OCI-LY7 (cell line): Measurements from ENCODE around the gene HSDL2. TPM values are rescaled to one million over a fixed set of nuclear protein-coding genes. Genes with fewer than 3 reads are reported as not detected.

Experiments
- BruUV-seq: library from RNA; stranded (reverse); fragments of 400-500 nt; replicated peaks from 2 replicates; lab custom pipeline; 2021; lab: Mats Ljungman, UMichigan
- CTCF ChIA-PET: fragments of 300-600 bp; sonication (Branson Sonifier 250); formaldehyde crosslinking; loops from one replicate; lab custom pipeline; 2022; ENCODE audit warnings: antibody characterized with exemption; ENCODE audit not compliant: unreplicated experiment; lab: Charles Lee
- POLR2A ChIA-PET: fragments of 300-600 bp; sonication (Branson Sonifier 250); formaldehyde crosslinking; loops from one replicate; lab custom pipeline; 2022; ENCODE audit warnings: antibody characterized with exemption; lab: Charles Lee
- DNase-seq: peaks from one replicate; pipeline ENCODE4 v3.0.0-alpha.2; 2015; ENCODE audit warnings: low spot score
- H2AFZ ChIP-seq: fragments of 200-600 bp; sonication (generic), shearing (Covaris generic); 2 replicates; pipeline ENCODE4 v1.6.1; 2014; ENCODE audit warnings: mild to moderate bottlenecking, antibody characterized with exemption, low read length, moderate library complexity
- H3K27ac ChIP-seq: fragments of 200-600 bp; sonication (generic); 2 replicates; pipeline ENCODE4 v1.5.1; 2014; ENCODE audit warnings: mixed run types, low read depth, mild to moderate bottlenecking, moderate library complexity, low read length, inconsistent platforms; ENCODE audit not compliant: poor library complexity, severe bottlenecking
- H3K36me3 ChIP-seq: fragments of 200-600 bp; sonication (generic); 2 replicates; pipeline ENCODE4 v1.6.1; 2014; ENCODE audit warnings: mild to moderate bottlenecking, antibody characterized with exemption, low read length, moderate library complexity, mixed read lengths; ENCODE audit not compliant: insufficient read depth
- H3K4me1 ChIP-seq: fragments of 200-600 bp; sonication (generic); 2 replicates; pipeline ENCODE4 v1.5.1; 2014; ENCODE audit warnings: mild to moderate bottlenecking, low read length; ENCODE audit not compliant: insufficient read depth, poor library complexity, severe bottlenecking
- H3K4me2 ChIP-seq: fragments of 200-600 bp; sonication (generic); 2 replicates; pipeline ENCODE4 v1.6.1; 2014; ENCODE audit warnings: mild to moderate bottlenecking, low read length
- H3K4me3 ChIP-seq: fragments of 200-600 bp; sonication (generic); 2 replicates; pipeline ENCODE4 v1.5.1; 2014; ENCODE audit warnings: mild to moderate bottlenecking, low read depth, low read length; ENCODE audit not compliant: poor library complexity, severe bottlenecking
- H3K79me2 ChIP-seq: fragments of 200-600 bp; sonication (generic); 2 replicates; pipeline ENCODE4 v1.6.1; 2016; ENCODE audit warnings: low read depth, mild to moderate bottlenecking, low read length, moderate library complexity, mixed read lengths; ENCODE audit not compliant: insufficient read depth
- H3K9me2 ChIP-seq: fragments of 200-600 bp; sonication (generic); 2 replicates; pipeline ENCODE4 v1.6.1; 2016; ENCODE audit warnings: mild to moderate bottlenecking, low read length, mixed read lengths; ENCODE audit not compliant: insufficient read depth
- H3K9me3 ChIP-seq: fragments of 200-600 bp; sonication (generic); 2 replicates; pipeline ENCODE4 v1.6.1; 2014; ENCODE audit warnings: mild to moderate bottlenecking, mixed run types, low read length, mixed read lengths
- H4K20me1 ChIP-seq: fragments of 200-600 bp; sonication (generic); 2 replicates; pipeline ENCODE4 v1.6.1; 2014; ENCODE audit warnings: mild to moderate bottlenecking, antibody characterized with exemption, low read length, moderate library complexity, mixed read lengths; ENCODE audit not compliant: insufficient read depth
- EZH2phosphoT487 ChIP-seq: fragments of 200-600 bp; sonication (generic); IDR thresholded peaks from 2 replicates; pipeline ENCODE4 v1.6.1; 2018; ENCODE audit warnings: low read depth, borderline replicate concordance, mild to moderate bottlenecking, mixed run types, antibody characterized with exemption, low read length, moderate library complexity, mixed read lengths
- intact Hi-C: fragments of 100-400 bp; cut with micrococcal nuclease; formaldehyde crosslinking; loops from one replicate; pipeline ENCODE4 v1.10.0; 2022; ENCODE audit not compliant: unreplicated experiment
- total RNA-seq, 2 experiments: library from RNA; depleted of rRNA in 1 of 2; stranded (reverse); fragments of >200 nt in 1 of 2; shearing (Covaris generic) in 1 of 2; gene quantifications; 2 replicates each; pipeline ENCODE4 v1.2.3, GENCODE V29; 2014 to 2022
- TF ChIP-seq, protein P1 (sequence below): fragments of 200-600 bp; sonication (generic); conservative IDR thresholded peaks from 2 replicates; pipeline ENCODE4 v1.5.1; 2014; ENCODE audit warnings: mild to moderate bottlenecking, antibody characterized with exemption, low read length, moderate library complexity, mixed read lengths

Gene HSDL2
- total RNA-seq, 2 experiments from 2014 or later, result 12.7 to 16.6 TPM

DNA sequence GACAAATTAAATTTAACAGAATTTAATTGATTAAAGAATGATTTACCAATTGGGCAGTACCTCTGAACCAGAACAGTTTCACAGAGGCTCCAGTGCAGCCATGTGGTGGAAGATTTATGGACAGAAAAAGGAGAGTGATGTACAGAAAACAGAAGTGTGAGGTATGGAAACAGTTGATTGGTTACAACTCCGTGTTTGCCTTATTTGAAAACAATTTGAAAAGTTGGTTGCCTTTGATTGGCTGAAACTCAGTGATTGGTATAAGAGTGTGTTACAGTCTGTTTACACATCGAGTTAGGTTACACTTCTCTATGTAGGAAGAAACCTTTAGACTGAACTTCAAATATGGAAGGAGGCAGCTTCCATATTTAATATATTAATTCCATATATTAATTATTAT is 136.9 kb downstream of the HSDL2 start:
- Histone ChIP-seq H3K9me3 (no peaks in the 10 kb centered on the region), H3K9me2 (no peaks in the 10 kb centered on the region), H3K4me2 (no peak overlapping the region), H4K20me1 (no peaks in the 10 kb centered on the region), H2AFZ (no peak overlapping the region), H3K36me3 (no peaks in the 10 kb centered on the region), H3K27ac (no peak overlapping the region), H3K4me3 (no peak overlapping the region), H3K79me2 (peaks cover 2% of the 10 kb centered on the region; the same call in 1 of the 2 replicates), H3K4me1 (no peaks in the 10 kb centered on the region)
- POLR2A ChIA-PET, result interaction anchor here (0.7 kb wide), 1 partner anchor 15 kb away, joined by 3 read pairs; no protein-coding TSS in a partner anchor
- DNase-seq, result no peak
- BruUV-seq, result no TSS peak
- CTCF ChIA-PET, result no interaction called here
- intact Hi-C loops, result no loop called here
- TF ChIP-seq, protein P1, sequence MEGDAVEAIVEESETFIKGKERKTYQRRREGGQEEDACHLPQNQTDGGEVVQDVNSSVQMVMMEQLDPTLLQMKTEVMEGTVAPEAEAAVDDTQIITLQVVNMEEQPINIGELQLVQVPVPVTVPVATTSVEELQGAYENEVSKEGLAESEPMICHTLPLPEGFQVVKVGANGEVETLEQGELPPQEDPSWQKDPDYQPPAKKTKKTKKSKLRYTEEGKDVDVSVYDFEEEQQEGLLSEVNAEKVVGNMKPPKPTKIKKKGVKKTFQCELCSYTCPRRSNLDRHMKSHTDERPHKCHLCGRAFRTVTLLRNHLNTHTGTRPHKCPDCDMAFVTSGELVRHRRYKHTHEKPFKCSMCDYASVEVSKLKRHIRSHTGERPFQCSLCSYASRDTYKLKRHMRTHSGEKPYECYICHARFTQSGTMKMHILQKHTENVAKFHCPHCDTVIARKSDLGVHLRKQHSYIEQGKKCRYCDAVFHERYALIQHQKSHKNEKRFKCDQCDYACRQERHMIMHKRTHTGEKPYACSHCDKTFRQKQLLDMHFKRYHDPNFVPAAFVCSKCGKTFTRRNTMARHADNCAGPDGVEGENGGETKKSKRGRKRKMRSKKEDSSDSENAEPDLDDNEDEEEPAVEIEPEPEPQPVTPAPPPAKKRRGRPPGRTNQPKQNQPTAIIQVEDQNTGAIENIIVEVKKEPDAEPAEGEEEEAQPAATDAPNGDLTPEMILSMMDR, result no peak
- TF ChIP-seq EZH2phosphoT487, result no peak

DNA sequence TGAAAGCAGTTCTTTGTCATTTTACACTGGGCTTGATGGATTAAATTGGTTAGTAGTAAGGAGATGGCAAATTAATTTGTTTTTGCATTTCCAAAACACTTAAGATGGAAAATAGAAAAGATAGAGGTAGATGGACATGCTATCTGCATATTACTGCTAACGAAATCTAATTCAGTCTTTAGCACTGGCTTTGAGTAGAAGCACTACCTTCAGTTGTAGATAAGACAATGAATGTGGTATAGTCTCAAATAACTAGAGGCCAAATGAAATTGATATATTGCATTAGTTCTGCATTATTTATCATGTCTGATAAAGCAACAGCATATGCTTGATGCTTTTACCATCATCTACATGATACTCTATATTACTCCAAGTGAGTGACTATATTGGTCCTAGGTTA is 140.2 kb downstream of the HSDL2 start:
- Histone ChIP-seq H3K79me2 (no peaks in the 10 kb centered on the region), H3K9me2 (no peaks in the 10 kb centered on the region), H3K4me3 (no peak overlapping the region), H3K27ac (no peak overlapping the region), H4K20me1 (0 out of 2 replicates have a peak, but pooled peaks cover 7% of the 10 kb centered on the region), H3K4me2 (no peak overlapping the region), H3K9me3 (no peaks in the 10 kb centered on the region), H3K4me1 (no peaks in the 10 kb centered on the region), H3K36me3 (no peaks in the 10 kb centered on the region), H2AFZ (no peak overlapping the region)
- intact Hi-C loops, result no loop called here
- ChIA-PET POLR2A (interaction anchor here (0.5 to 1.1 kb wide), 3 partner anchors 10 to 613 kb away, joined by 3 read pairs; no protein-coding TSS in a partner anchor), CTCF (no interaction called here)
- no peak for DNase-seq
- no peak for TF ChIP-seq EZH2phosphoT487
- TF ChIP-seq, protein P1, result no peak
- BruUV-seq, result no TSS peak

DNA sequence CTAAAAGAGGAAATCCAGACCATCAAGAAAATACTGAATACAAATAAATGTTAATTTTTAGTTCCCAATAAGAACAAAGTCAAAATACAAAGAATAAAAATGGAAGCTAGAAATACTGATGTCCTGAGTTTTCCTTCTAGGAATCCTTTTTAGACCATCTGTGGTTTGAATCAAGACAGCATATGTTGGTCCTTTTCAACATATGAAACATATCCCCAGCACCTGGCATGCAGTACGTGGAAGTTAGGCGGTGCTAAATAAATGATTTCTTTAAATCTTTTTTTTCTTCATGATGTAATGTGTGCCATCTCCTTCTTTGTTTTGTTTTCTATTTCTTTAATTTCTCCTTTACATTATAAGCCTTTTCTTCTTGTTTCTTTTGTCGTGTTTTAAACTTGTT is 140.7 kb downstream of the HSDL2 start:
- Histone ChIP-seq H3K79me2 (no peaks in the 10 kb centered on the region), H3K27ac (no peak overlapping the region), H3K9me3 (no peaks in the 10 kb centered on the region), H3K4me1 (no peaks in the 10 kb centered on the region), H3K4me2 (no peak overlapping the region), H4K20me1 (0 out of 2 replicates have a peak, but pooled peaks cover 7% of the 10 kb centered on the region), H3K36me3 (no peaks in the 10 kb centered on the region), H2AFZ (no peak overlapping the region), H3K4me3 (no peak overlapping the region), H3K9me2 (no peaks in the 10 kb centered on the region)
- no peak for DNase-seq
- ChIA-PET POLR2A (interaction anchor here (0.6 to 1.0 kb wide), 2 partner anchors 10 to 362 kb away, joined by 3 to 4 read pairs; no protein-coding TSS in a partner anchor), CTCF (no interaction called here)
- no peak for TF ChIP-seq EZH2phosphoT487
- TF ChIP-seq, protein P1, result no peak
- no TSS peak for BruUV-seq
- intact Hi-C loops, result no loop called here
